Urothelium cell line (cell line): ENCODE data around the gene ACTN4.
A peak's percentile ranks its signal among the peaks of the same experiment; 100 is the strongest.

Experiments
- DNase-seq: peaks from one replicate; pipeline ENCODE4 v3.0.0; 2011; ENCODE audit warnings: low spot score, mixed read lengths
- FAIRE-seq: peaks from 2 replicates; lab custom pipeline; 2011; peaks lifted over from hg19 to GRCh38; lab: Jason Lieb, UNC

Gene ACTN4

GRCh38 chr19:38676878-38677646 lies 29.6 kb downstream of the ACTN4 start:
- no peak for DNase-seq
- no peak for FAIRE-seq

GRCh38 chr19:38678217-38678890 lies 30.9 kb downstream of the ACTN4 start:
- DNase-seq, result no peak

DNA sequence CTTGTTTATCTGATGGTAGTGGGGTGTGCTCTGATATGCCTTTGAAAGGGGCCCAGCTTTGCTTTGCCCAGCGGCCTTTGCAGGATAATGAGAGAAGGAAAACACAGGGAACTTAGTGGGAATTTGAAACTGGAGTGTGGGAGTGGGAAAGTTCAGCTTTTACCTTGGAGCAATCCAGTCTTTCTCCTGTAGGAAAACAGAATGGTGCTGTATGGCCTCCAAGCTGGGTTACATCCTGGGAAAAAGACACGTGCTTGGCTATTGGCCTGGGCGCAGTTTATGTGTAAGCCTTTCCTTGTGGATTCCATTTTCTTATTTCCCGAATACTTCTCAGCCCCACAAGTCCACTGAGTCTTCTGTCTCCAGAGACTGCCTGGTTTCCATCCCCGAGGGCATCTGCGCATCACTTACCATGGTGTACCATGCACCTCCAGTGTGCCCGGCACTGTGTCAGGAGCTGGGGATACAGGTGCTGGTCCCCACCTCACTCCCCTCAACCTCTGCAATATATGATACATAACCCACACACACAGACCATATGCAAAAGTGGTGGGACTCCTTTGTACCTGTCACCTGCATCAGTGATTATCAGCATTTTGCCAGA lies 31.5 kb downstream of the ACTN4 start:
- DNase-seq (no peak), FAIRE-seq (no peak)

More at GRCh38 chr19:38678217-38678890, 30.9 kb downstream of the ACTN4 start:
- FAIRE-seq, result no peak

GRCh38 chr19:38679839-38680238 lies 32.4 kb downstream of the ACTN4 start:
- DNase-seq (no peak), FAIRE-seq (no peak)

DNA sequence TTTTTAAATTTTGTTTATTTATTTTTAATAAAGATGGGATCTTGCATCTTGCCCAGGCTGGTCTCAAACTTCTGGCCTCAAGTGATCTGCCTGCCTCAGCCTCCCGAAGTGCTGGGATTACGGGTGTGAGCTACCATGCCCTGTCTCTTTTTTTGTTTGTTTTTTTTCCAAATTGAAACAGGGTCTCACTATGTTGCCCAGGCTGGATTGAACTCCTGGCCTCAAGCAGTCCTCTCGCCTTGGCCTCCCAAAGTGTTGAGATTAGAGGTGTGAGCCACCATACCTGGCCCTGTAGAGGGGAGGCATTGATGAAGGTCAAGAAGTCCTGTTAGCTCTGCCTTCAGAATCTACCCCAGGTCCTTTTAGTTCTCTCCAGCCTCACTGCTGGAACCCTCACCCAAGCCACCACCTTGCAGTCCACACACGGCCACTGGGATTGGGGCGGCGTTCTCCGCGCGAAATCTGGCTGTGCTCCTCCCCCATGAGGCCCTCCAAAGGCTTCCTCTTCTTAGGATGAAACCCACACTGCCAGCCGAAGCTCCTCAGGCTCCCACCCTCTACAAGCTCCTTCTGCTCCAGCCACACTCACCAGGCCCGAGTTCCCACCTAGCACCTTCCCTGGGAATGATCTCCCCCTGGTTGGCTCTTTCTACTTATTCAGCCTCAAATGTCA lies 34.9 kb downstream of the ACTN4 start:
- DNase-seq (no peak), FAIRE-seq (no peak)

GRCh38 chr19:38682872-38683392 lies 35.5 kb downstream of the ACTN4 start:
- DNase-seq (no peak), FAIRE-seq (no peak)

DNA sequence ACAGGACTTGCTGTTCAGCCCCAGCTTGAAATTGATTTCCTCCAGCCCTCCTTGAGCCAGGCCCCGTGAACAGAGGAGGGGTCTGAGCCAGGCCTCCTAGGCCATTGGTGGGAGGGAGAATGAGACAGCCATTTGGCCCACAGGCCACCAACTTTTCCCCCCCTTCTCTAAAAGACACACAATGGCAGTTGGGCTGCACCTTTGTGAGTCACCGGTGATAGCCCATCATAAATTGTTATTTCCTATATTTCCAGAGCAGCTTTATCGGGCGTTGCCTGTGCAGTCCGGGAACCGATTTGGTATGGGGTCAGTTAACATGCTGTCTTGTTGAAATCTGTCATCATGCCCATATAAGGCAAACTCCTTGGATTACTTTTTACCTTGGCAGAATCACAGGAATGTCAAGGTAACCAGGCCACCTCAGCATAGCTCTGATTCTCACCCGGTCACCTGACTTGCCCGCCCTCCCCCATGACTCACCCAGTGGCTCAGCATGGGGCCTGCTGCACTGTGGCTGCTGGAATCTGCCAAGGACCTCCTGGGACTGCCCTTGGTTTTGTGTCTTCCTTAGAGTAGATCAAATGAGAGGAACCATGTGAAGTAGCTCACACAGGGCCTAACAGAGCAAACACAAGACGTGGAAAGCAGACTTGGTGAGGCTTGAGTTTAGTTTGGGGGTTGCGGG lies 36.1 kb downstream of the ACTN4 start:
- DNase-seq, result peak; percentile 92
- peak; percentile 50 for FAIRE-seq

DNA sequence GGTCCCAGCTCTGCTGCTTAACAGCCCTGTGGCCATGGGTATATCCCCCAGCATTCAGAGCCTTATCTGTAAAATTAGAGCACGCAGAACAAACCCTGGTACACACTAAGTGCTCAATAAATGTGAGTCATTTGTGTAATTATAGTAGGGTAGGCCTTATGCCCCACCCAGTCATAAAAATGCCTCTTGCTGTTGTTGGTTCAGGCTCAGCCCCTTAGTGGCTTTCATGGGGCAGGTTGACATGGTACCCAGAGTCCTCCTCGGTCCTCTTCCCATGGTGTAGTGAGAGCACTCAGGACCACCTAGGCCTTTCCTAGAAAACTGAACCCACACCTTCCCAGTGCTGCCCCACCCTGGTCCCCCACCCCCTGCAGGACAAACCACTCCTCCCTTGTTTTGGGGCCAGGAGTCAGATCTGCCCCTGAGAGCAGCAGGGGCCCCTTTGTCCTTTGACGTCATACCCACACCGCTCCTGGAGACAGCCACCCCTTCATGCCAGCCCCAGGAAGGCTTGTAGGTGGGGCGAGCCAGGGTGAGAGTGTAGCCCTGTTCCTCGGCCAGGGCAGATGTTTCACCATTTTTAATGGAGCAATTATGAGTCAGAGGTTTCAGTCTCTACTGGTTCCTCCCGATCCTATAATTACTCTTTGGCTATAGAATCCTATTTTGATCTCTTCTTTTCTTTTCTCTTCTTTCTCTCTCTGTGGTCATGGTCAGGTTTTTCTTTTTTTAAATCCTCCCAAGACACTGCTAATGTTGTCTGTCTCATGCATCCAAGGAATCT lies 36.8 kb downstream of the ACTN4 start:
- FAIRE-seq (no peak), DNase-seq (peak; percentile 85)

- DNase-seq (no peak), FAIRE-seq (no peak)
These were observed 37.6 kb downstream of the ACTN4 start for GRCh38 chr19:38684862-38685665.

DNA sequence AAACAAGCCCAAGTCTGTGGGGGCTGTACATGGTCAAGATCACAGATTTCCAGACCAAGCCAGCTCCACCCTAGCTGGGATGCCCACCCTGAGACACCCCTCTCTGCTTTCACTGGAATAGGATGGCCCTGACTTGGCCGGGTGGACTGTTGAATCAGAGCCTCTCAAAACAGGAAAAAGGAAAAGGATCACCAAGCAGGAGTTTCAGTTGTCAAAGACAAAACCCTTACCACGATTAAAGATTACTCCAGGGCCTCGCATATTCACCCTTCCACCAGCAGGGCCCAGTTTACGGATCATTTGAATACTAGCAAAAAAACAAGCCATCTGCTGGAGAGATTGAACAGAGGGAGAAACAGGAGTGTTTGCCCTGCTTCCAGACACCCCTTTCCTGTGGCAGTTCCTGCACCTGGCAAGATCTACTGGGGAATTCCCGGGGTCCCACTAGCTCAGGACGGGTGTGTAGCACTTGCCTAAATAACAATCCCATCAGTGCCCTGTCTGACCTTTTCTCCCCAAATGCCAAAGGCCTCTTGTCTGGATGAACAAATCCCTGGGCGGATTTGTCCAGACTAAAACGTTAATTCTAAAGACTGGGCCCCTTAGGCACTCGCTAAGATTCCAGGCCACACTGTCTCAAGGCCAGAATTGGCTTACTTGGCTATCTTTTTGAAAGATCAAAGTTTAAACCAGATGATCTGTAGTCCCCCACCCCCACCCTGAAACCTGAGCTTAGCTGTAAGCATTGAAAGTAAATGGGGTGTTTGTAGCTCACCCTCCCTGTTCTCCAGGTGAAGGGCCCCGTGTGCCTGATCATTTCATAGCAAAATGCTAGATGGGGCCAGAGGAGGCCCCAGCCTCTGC lies 38.4 kb downstream of the ACTN4 start:
- DNase-seq (peak; percentile 35), FAIRE-seq (no peak)

DNA sequence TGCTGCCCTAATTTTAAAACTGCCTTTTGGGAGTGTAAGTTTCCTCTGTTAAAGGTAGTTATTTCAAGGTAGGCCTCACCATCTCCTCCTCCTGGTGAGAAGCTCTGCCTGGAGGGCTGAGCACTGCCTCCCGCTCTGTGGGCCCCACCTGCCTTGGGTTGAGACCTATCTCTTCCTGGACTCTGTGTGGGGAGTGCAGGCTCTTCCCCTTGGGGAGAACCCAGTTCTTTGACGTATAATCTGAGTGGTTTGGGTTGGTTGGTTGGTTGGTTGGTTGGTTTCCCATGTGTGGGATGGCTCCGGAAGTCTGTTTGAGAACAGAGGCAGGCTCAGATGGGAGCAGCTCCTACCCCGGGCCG lies 39.1 kb downstream of the ACTN4 start:
- FAIRE-seq, result no peak

GRCh38 chr19:38687837-38688378 lies 40.5 kb downstream of the ACTN4 start:
- FAIRE-seq (no peak), DNase-seq (no peak)

More for the DNA sequence above, 39.1 kb downstream of the ACTN4 start:
- no peak for DNase-seq

DNA sequence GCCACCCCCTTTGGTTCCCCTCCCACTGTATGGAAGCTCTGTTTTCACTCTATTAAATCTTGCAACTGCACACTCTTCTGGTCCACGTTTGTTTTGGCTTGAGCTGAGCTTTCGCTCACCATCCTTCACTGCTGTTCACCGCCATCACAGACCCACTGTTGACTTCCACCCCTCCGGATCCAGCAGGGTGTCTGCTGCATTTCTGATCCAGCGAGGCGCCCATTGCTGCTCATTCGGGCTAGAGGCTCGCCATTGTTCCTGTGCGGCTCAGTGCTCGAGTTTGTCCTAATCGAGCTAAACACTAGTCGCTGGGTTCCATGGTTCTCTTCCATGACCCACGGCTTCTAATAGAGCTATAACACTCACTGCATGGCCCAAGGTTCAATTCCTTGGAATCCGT lies 42.7 kb downstream of the ACTN4 start:
- no peak for FAIRE-seq
- DNase-seq, result no peak

- no peak for DNase-seq
- no peak for FAIRE-seq
These were observed 43.4 kb downstream of the ACTN4 start for GRCh38 chr19:38690832-38691231.

DNA sequence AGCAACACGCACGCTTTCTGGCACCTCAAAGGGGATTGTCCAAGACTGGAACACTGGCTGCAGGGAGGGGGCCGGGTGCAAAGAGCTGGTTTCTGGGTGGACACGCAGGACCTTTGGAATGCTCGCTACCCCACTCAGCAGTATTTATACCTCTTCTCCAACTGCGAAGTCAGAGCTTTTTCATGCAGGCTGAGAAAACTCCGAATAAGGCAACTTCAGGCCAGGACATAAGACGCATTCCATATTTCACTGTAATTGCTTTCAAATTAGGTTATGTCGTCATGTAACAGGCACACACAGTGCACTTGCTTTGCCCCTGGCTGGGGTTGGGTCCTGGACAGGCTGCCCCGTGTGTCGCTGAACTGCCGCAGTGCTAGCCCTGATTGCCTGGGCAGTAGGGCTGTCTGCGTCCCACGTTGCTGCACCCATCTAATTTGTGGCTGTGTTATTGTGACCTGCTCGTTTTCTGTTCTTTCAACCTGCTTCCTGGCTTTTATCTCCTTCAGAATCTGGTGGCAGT lies 44.5 kb downstream of the ACTN4 start:
- DNase-seq (peak; percentile 87), FAIRE-seq (no peak)

DNA sequence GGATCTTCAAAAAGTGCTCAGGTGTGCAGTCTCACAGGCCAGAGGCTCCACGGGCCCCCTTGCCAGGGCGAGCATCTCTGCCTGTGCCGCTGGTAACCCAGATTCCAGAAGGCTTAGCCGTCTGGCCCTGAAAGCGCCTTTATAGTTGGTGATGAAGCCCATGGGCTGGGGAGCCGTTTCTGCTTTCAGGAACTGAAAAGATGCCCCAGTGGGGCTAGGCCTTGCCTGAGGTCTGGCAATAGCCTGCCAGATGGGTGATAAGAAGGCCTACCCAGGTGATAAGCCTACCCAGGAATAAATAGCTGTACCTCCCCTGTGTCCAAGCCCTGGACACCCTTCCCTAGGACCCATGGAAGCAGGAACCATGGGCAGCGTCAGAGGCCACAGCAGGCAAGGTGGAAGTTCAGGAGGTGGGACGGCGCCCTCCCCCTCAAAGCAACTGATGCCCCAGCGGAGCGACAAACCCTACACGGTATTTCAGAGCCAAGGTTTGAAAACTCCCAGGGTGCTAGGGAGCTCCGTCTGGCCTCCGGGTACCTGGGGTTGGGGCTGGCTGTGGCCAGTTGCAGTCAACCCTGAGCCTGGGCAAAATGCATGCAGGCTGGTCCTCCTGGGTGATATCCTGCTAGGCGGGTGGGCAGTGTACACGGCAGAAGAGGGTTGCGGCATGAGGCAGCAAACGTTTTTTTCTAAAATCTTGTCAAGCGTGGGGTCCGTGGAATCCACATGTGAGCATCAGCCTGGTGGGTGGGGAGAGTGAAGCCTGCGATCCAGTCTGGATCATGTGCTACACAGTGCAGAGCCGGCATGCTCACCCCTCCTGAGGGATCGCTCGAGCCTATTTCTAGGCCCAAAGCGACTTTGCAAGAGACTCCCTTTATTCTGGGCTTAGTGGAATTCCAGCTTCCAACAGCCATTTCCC lies 45.3 kb downstream of the ACTN4 start:
- FAIRE-seq, result no peak
- DNase-seq, result peak; percentile 35
